WTC11 (cell line): Measurements from ENCODE around the gene PAK6. TPM values are rescaled to one million over a fixed set of nuclear protein-coding genes. Genes with fewer than 3 reads are reported as not detected.
A peak's percentile ranks its signal among the peaks of the same experiment; 100 is the strongest.

Experiments used
- AR ChIP-seq: fragments of 250-450 bp; sonication (Bioruptor Pico); IDR thresholded peaks from 2 replicates; pipeline ENCODE4 v1.9.0; 2021; ENCODE audit warnings: mild to moderate bottlenecking
- ATF1 ChIP-seq: sonication (generic); formaldehyde crosslinking; IDR thresholded peaks from 2 replicates; pipeline ENCODE4 v1.8.1; 2023; ENCODE audit warnings: mild to moderate bottlenecking, moderate library complexity, missing genetic modification reagents
- ATF6 ChIP-seq: sonication (generic); formaldehyde crosslinking; IDR thresholded peaks from 2 replicates; pipeline ENCODE4 v1.8.1; 2023; ENCODE audit warnings: mild to moderate bottlenecking, missing genetic modification reagents
- CBFB ChIP-seq: sonication (generic); formaldehyde crosslinking; IDR thresholded peaks from 2 replicates; pipeline ENCODE4 v1.8.1; 2022; ENCODE audit warnings: mild to moderate bottlenecking, low read depth, missing genetic modification reagents
- CREM ChIP-seq: sonication (generic); formaldehyde crosslinking; IDR thresholded peaks from 2 replicates; pipeline ENCODE4 v1.8.1; 2022; ENCODE audit warnings: mild to moderate bottlenecking, missing genetic modification reagents, moderate library complexity
- E2F4 ChIP-seq: sonication (generic); formaldehyde crosslinking; IDR thresholded peaks from 2 replicates; pipeline ENCODE4 v1.8.1; 2022; ENCODE audit warnings: low read depth, mild to moderate bottlenecking, moderate library complexity, missing genetic modification reagents, borderline replicate concordance
- ETV6 ChIP-seq: sonication (generic); formaldehyde crosslinking; IDR thresholded peaks from 2 replicates; pipeline ENCODE4 v1.8.1; 2022; ENCODE audit warnings: mild to moderate bottlenecking, missing genetic modification reagents
- FOXK1 ChIP-seq: sonication (generic); formaldehyde crosslinking; IDR thresholded peaks from 2 replicates; pipeline ENCODE4 v1.8.0; 2022; ENCODE audit warnings: mild to moderate bottlenecking, moderate library complexity, missing genetic modification reagents
- FOXP4 ChIP-seq: sonication (generic); formaldehyde crosslinking; IDR thresholded peaks from 2 replicates; pipeline ENCODE4 v1.8.0; 2022; ENCODE audit warnings: mild to moderate bottlenecking, missing genetic modification reagents
- GABPB1 ChIP-seq: sonication (generic); formaldehyde crosslinking; IDR thresholded peaks from 2 replicates; pipeline ENCODE4 v1.8.1; 2023; ENCODE audit warnings: mild to moderate bottlenecking, missing genetic modification reagents
- HMGA2 ChIP-seq: fragments of 250-450 bp; sonication (Bioruptor Pico); IDR thresholded peaks from 2 replicates; pipeline ENCODE4 v1.4.0; 2021; ENCODE audit warnings: mild to moderate bottlenecking, moderate library complexity
- MAX ChIP-seq: sonication (generic); formaldehyde crosslinking; IDR thresholded peaks from 2 replicates; pipeline ENCODE4 v1.8.0; 2022; ENCODE audit warnings: mild to moderate bottlenecking, missing genetic modification reagents
- PRRX2 ChIP-seq: fragments of 250-450 bp; sonication (Bioruptor Pico); IDR thresholded peaks from 2 replicates; pipeline ENCODE4 v1.8.0; 2021; ENCODE audit warnings: mild to moderate bottlenecking
- ZBTB43 ChIP-seq: sonication (generic); formaldehyde crosslinking; IDR thresholded peaks from 2 replicates; pipeline ENCODE4 v1.8.1; 2023; ENCODE audit warnings: mild to moderate bottlenecking, missing genetic modification reagents
- ZMAT4 ChIP-seq: fragments of 250-450 bp; sonication (Bioruptor Pico); IDR thresholded peaks from 2 replicates; pipeline ENCODE4 v1.9.0; 2021; ENCODE audit warnings: mild to moderate bottlenecking
- ZNF232 ChIP-seq: sonication (generic); formaldehyde crosslinking; IDR thresholded peaks from 2 replicates; pipeline ENCODE4 v1.8.0; 2022; ENCODE audit warnings: mild to moderate bottlenecking, missing genetic modification reagents
- ZNF281 ChIP-seq: sonication (generic); formaldehyde crosslinking; IDR thresholded peaks from 2 replicates; pipeline ENCODE4 v1.8.0; 2023; ENCODE audit warnings: mild to moderate bottlenecking, missing genetic modification reagents
- ZNF425 ChIP-seq: fragments of 250-450 bp; sonication (Bioruptor Pico); conservative IDR thresholded peaks from 2 replicates; pipeline ENCODE4 v1.9.0; 2021; ENCODE audit warnings: mild to moderate bottlenecking
- ZSCAN18 ChIP-seq: fragments of 250-450 bp; sonication (Bioruptor Pico); IDR thresholded peaks from 2 replicates; pipeline ENCODE4 v2.1.2; 2022; ENCODE audit warnings: mild to moderate bottlenecking, moderate library complexity
- total RNA-seq: library from RNA; stranded (reverse); gene quantifications from 3 replicates; pipeline ENCODE4 v1.2.3, GENCODE V29; 2021

PAK6 gene
- total RNA-seq, 1 experiment from 2014 or later, result 11.7 TPM

- TF ChIP-seq FOXP4 (no peak), ETV6 (CRISPR knock-in tag) (peak; percentile 36; the same call in 1 of the 2 replicates), CBFB (CRISPR knock-in tag) (0 out of 2 replicates have a peak, but pooled peaks have one; percentile 35), ZBTB43 (no peak), E2F4 (CRISPR knock-in tag) (no peak), CREM (CRISPR knock-in tag) (no peak), MAX (peak; percentile 84; the same call in 1 of the 2 replicates), GABPB1 (CRISPR knock-in tag) (no peak), ZSCAN18 (no peak), ZNF425 (CRISPR knock-in tag) (no peak), FOXK1 (CRISPR knock-in tag) (0 out of 2 replicates have a peak, but pooled peaks have one; percentile 54), ZNF281 (CRISPR knock-in tag) (no peak), AR (CRISPR knock-in tag) (no peak), ATF1 (CRISPR knock-in tag) (no peak), ZMAT4 (no peak), PRRX2 (CRISPR knock-in tag) (no peak), ZNF232 (no peak), ATF6 (CRISPR knock-in tag) (no peak), HMGA2 (CRISPR knock-in tag) (no peak)
- TF ChIP-seq, all 79 proteins: peak for 5
Measured at GRCh38 chr15:40238532-40239403, at the start of gene PAK6 (continued).
